WTC11 (cell line): ENCODE data around the gene BTBD9. TPM values are rescaled to one million over a fixed set of nuclear protein-coding genes. Genes with fewer than 3 reads are reported as not detected.
A peak's percentile ranks its signal among the peaks of the same experiment; 100 is the strongest.

Source experiments
- ATAC-seq: fragments of 200-7000 bp; cut with Tn5 transposase; 2 replicates; pipeline ENCODE4 v1.10.0; 2021; ENCODE audit warnings: mild to moderate bottlenecking, moderate library complexity
- CTCF ChIA-PET: fragments of 300-600 bp; sonication (Branson Sonifier 250); formaldehyde crosslinking; loops from one replicate; lab custom pipeline; 2021; ENCODE audit warnings: antibody characterized with exemption; lab: Charles Lee
- POLR2A ChIA-PET: fragments of 350-600 bp; sonication (Branson Sonifier 250); formaldehyde crosslinking; loops from one replicate; lab custom pipeline; 2021; ENCODE audit warnings: antibody characterized with exemption; lab: Charles Lee
- DNase-seq: peaks from one replicate; pipeline ENCODE4 v3.0.0; 2021; ENCODE audit warnings: low spot score
- H3K27ac Mint-ChIP-seq: 2 replicates; pipeline ENCODE4 v1.8.0; 2021; ENCODE audit warnings: mixed read lengths
- H3K27me3 Mint-ChIP-seq: 2 replicates; pipeline ENCODE4 v1.8.0; 2021; ENCODE audit warnings: low read depth, mild to moderate bottlenecking, moderate library complexity, mixed read lengths
- H3K36me3 Mint-ChIP-seq: 2 replicates; pipeline ENCODE4 v1.8.0; 2021; ENCODE audit warnings: mixed read lengths
- H3K4me1 Mint-ChIP-seq: 2 replicates; pipeline ENCODE4 v1.8.0; 2022; ENCODE audit warnings: mixed read lengths
- H3K4me3 Mint-ChIP-seq: 2 replicates; pipeline ENCODE4 v1.8.0; 2021; ENCODE audit warnings: mild to moderate bottlenecking, moderate library complexity, mixed read lengths
- H3K9me3 Mint-ChIP-seq: 2 replicates; pipeline ENCODE4 v1.8.0; 2021; ENCODE audit warnings: mixed read lengths
- E2F5 ChIP-seq: sonication (generic); formaldehyde crosslinking; IDR thresholded peaks from 2 replicates; pipeline ENCODE4 v1.8.1; 2022; ENCODE audit warnings: mild to moderate bottlenecking, moderate library complexity, missing genetic modification reagents
- ESRRA ChIP-seq: sonication (generic); formaldehyde crosslinking; IDR thresholded peaks from 2 replicates; pipeline ENCODE4 v1.8.1; 2022; ENCODE audit warnings: mild to moderate bottlenecking, missing genetic modification reagents, borderline replicate concordance
- IRF2 ChIP-seq: sonication (generic); formaldehyde crosslinking; IDR thresholded peaks from 2 replicates; pipeline ENCODE4 v1.8.0; 2022; ENCODE audit warnings: low read depth, missing genetic modification reagents, borderline replicate concordance
- JUN ChIP-seq: sonication (generic); formaldehyde crosslinking; IDR thresholded peaks from 2 replicates; pipeline ENCODE4 v1.8.0; 2023; ENCODE audit warnings: mild to moderate bottlenecking, missing genetic modification reagents
- PREB ChIP-seq: sonication (generic); formaldehyde crosslinking; IDR thresholded peaks from 2 replicates; pipeline ENCODE4 v1.8.1; 2022; ENCODE audit warnings: mild to moderate bottlenecking, missing genetic modification reagents, moderate library complexity, borderline replicate concordance
- STAT6 ChIP-seq: sonication (generic); formaldehyde crosslinking; conservative IDR thresholded peaks from 2 replicates; pipeline ENCODE4 v1.8.1; 2023; ENCODE audit warnings: mild to moderate bottlenecking, low read depth, missing genetic modification reagents, moderate library complexity
- ZNF263 ChIP-seq: sonication (generic); formaldehyde crosslinking; IDR thresholded peaks from 2 replicates; pipeline ENCODE4 v1.8.1; 2022; ENCODE audit warnings: low read depth, mild to moderate bottlenecking, moderate library complexity, missing genetic modification reagents
- ZNF416 ChIP-seq: fragments of 250-450 bp; sonication (Bioruptor Pico); IDR thresholded peaks from 2 replicates; pipeline ENCODE4 v1.9.0; 2021; ENCODE audit warnings: mild to moderate bottlenecking, inconsistent platforms
- ZNF512 ChIP-seq: sonication (generic); formaldehyde crosslinking; IDR thresholded peaks from 2 replicates; pipeline ENCODE4 v1.8.1; 2022; ENCODE audit warnings: missing genetic modification reagents, borderline replicate concordance
- ZNF671 ChIP-seq: fragments of 250-450 bp; sonication (Bioruptor Pico); IDR thresholded peaks from 2 replicates; pipeline ENCODE4 v1.8.0; 2021; ENCODE audit warnings: mild to moderate bottlenecking
- total RNA-seq: library from RNA; stranded (reverse); gene quantifications from 3 replicates; pipeline ENCODE4 v1.2.3, GENCODE V29; 2021
- TF ChIP-seq, protein P1 (sequence below): sonication (generic); formaldehyde crosslinking; IDR thresholded peaks from 2 replicates; pipeline ENCODE4 v1.8.1; 2022; ENCODE audit warnings: low read depth, mild to moderate bottlenecking, moderate library complexity, missing genetic modification reagents, borderline replicate concordance
- TF ChIP-seq, protein P2 (sequence below): fragments of 250-450 bp; sonication (Bioruptor Pico); IDR thresholded peaks from 2 replicates; pipeline ENCODE4 v1.9.0; 2021; ENCODE audit warnings: moderate library complexity, mild to moderate bottlenecking, inconsistent platforms, borderline replicate concordance
- TF ChIP-seq, protein P3 (sequence below): sonication (generic); formaldehyde crosslinking; IDR thresholded peaks from 2 replicates; pipeline ENCODE4 v1.8.1; 2022; ENCODE audit warnings: low read depth, missing genetic modification reagents, borderline replicate concordance
- TF ChIP-seq, protein P4 (sequence below): fragments of 250-450 bp; sonication (Bioruptor Pico); conservative IDR thresholded peaks from 2 replicates; pipeline ENCODE4 v1.9.0; 2021; ENCODE audit warnings: mild to moderate bottlenecking
- TF ChIP-seq, protein P5 (sequence below): sonication (generic); formaldehyde crosslinking; IDR thresholded peaks from 2 replicates; pipeline ENCODE4 v1.8.0; 2023; ENCODE audit warnings: missing genetic modification reagents
- TF ChIP-seq, protein P6 (sequence below): sonication (generic); formaldehyde crosslinking; IDR thresholded peaks from 2 replicates; pipeline ENCODE4 v1.8.1; 2023; ENCODE audit warnings: mild to moderate bottlenecking, missing genetic modification reagents, borderline replicate concordance

The BTBD9 gene
- total RNA-seq, 1 experiment from 2014 or later = 4.2 TPM

DNA sequence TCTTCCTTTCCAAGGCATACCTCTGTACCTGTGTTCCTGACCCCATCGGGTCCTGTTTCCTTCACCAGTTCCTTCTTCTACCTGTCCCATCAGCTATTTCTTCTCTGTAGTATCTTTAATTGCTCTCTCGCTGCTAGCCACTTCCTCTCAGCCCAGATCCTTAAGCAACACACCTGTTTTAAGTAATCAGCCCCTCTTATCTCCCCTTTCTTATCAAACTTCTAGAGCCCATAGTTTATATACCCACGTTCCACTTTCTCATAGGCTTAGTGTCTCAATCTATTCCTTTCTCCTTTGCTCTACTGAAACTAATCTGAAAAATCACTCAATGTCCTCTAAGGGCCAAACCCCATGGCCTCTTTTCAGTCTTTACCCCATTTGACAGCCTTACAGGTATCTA is 239.6 kb downstream of the BTBD9 start:
- Mint-ChIP-seq H3K36me3 (no peaks in the 10 kb centered on the region), H3K27ac (no peak overlapping the region), H3K9me3 (no peaks in the 10 kb centered on the region), H3K4me1 (peaks cover 18% of the 10 kb centered on the region), H3K4me3 (no peak overlapping the region), H3K27me3 (no peaks in the 10 kb centered on the region)
- TF ChIP-seq, protein P1, sequence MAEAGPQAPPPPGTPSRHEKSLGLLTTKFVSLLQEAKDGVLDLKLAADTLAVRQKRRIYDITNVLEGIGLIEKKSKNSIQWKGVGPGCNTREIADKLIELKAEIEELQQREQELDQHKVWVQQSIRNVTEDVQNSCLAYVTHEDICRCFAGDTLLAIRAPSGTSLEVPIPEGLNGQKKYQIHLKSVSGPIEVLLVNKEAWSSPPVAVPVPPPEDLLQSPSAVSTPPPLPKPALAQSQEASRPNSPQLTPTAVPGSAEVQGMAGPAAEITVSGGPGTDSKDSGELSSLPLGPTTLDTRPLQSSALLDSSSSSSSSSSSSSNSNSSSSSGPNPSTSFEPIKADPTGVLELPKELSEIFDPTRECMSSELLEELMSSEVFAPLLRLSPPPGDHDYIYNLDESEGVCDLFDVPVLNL = no peak
- no peak for DNase-seq
- CTCF ChIA-PET = no interaction called here
- no peak for ATAC-seq
- POLR2A ChIA-PET = no interaction called here

DNA sequence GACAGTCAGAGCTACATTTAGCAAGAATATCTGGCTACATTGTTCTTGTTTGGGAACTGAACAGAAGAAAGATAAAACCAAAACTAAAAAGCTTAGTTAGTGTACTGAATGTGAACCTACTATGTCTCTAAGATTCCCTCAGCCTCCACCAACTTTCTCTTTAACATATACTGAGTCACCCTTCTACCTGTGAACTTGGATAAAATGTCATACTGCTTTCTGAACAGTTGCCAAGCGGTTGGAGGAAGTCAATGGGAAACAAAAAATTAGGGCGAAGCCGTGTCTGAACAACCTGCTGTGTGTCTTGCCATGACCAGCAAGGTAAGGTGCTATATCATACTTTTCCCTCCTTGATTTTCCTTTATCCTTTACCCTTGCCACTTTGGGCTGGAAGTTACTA is 243.5 kb downstream of the BTBD9 start:
- peak overlapping the region; percentile 11; the same call in 1 of the 2 replicates for H3K27ac Mint-ChIP-seq
- no peaks in the 10 kb centered on the region for H3K36me3 Mint-ChIP-seq
- POLR2A ChIA-PET = no interaction called here
- no peaks in the 10 kb centered on the region; the same call in 1 of the 2 replicates for H3K27me3 Mint-ChIP-seq
- CTCF ChIA-PET = no interaction called here
- DNase-seq = no peak
- peaks cover 26% of the 10 kb centered on the region for H3K4me1 Mint-ChIP-seq
- no peak for ATAC-seq
- H3K9me3 Mint-ChIP-seq = peaks cover 5% of the 10 kb centered on the region; the same call in 1 of the 2 replicates
- H3K4me3 Mint-ChIP-seq = no peak overlapping the region
- TF ChIP-seq, protein P2, sequence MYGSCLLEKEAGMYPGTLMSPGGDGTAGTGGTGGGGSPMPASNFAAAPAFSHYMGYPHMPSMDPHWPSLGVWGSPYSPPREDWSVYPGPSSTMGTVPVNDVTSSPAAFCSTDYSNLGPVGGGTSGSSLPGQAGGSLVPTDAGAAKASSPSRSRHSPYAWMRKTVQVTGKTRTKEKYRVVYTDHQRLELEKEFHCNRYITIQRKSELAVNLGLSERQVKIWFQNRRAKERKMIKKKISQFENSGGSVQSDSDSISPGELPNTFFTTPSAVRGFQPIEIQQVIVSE (CRISPR knock-in tag) = no peak
- TF ChIP-seq, protein P3, sequence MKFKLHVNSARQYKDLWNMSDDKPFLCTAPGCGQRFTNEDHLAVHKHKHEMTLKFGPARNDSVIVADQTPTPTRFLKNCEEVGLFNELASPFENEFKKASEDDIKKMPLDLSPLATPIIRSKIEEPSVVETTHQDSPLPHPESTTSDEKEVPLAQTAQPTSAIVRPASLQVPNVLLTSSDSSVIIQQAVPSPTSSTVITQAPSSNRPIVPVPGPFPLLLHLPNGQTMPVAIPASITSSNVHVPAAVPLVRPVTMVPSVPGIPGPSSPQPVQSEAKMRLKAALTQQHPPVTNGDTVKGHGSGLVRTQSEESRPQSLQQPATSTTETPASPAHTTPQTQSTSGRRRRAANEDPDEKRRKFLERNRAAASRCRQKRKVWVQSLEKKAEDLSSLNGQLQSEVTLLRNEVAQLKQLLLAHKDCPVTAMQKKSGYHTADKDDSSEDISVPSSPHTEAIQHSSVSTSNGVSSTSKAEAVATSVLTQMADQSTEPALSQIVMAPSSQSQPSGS (CRISPR knock-in tag) = no peak
- TF ChIP-seq ZNF512 (CRISPR knock-in tag) (no peak), IRF2 (CRISPR knock-in tag) (no peak), PREB (CRISPR knock-in tag) (no peak), ZNF263 (no peak), ZNF416 (CRISPR knock-in tag) (no peak), JUN (no peak), ESRRA (no peak), E2F5 (no peak), ZNF671 (CRISPR knock-in tag) (no peak), STAT6 (CRISPR knock-in tag) (no peak)
- TF ChIP-seq, protein P4, sequence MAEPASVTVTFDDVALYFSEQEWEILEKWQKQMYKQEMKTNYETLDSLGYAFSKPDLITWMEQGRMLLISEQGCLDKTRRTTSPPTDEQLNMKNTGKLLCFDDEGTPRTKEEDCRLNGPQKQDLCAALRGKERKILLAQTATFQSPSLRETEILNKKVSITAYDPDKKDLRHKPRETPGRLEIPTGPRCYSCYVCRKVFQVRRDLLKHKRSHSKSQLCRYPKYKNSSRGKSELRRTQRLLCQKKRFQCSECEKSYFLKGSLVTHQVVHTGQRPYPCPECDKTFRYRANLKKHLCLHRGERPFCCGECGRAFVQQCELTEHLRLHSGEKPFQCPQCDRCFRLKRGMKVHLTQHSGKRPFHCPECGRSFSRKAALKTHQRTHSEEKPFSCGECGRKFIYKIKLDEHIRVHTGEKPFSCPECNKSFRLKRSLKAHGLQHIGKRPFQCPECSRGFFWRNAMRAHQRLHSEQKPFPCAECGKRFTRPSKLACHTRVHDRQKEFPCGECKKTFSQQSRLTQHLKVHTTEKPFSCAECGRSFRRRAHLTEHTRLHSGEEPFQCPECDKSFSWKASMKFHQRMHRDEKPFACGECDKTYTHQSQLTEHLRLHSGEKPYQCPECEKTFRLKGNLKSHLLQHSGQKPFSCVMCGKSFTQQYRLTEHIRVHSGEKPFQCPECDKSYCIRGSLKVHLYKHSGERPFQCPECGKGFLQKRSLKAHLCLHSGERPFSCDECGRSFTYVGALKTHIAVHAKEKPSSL (CRISPR knock-in tag) = no peak
- TF ChIP-seq, protein P5, sequence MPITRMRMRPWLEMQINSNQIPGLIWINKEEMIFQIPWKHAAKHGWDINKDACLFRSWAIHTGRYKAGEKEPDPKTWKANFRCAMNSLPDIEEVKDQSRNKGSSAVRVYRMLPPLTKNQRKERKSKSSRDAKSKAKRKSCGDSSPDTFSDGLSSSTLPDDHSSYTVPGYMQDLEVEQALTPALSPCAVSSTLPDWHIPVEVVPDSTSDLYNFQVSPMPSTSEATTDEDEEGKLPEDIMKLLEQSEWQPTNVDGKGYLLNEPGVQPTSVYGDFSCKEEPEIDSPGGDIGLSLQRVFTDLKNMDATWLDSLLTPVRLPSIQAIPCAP (CRISPR knock-in tag) = no peak
- TF ChIP-seq, protein P6, sequence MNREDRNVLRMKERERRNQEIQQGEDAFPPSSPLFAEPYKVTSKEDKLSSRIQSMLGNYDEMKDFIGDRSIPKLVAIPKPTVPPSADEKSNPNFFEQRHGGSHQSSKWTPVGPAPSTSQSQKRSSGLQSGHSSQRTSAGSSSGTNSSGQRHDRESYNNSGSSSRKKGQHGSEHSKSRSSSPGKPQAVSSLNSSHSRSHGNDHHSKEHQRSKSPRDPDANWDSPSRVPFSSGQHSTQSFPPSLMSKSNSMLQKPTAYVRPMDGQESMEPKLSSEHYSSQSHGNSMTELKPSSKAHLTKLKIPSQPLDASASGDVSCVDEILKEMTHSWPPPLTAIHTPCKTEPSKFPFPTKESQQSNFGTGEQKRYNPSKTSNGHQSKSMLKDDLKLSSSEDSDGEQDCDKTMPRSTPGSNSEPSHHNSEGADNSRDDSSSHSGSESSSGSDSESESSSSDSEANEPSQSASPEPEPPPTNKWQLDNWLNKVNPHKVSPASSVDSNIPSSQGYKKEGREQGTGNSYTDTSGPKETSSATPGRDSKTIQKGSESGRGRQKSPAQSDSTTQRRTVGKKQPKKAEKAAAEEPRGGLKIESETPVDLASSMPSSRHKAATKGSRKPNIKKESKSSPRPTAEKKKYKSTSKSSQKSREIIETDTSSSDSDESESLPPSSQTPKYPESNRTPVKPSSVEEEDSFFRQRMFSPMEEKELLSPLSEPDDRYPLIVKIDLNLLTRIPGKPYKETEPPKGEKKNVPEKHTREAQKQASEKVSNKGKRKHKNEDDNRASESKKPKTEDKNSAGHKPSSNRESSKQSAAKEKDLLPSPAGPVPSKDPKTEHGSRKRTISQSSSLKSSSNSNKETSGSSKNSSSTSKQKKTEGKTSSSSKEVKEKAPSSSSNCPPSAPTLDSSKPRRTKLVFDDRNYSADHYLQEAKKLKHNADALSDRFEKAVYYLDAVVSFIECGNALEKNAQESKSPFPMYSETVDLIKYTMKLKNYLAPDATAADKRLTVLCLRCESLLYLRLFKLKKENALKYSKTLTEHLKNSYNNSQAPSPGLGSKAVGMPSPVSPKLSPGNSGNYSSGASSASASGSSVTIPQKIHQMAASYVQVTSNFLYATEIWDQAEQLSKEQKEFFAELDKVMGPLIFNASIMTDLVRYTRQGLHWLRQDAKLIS (CRISPR knock-in tag) = no peak
